Common myeloid progenitor, CD34-positive (primary cell): Measurements from ENCODE around the gene DACH1.

Experiments used
- CTCF ChIA-PET: fragments of 350-600 bp; sonication (Branson Sonifier 250); formaldehyde crosslinking; loops from one replicate; lab custom pipeline; 2021; ENCODE audit warnings: antibody characterized with exemption; lab: Charles Lee
- POLR2A ChIA-PET: fragments of 350-600 bp; sonication (Branson Sonifier 250); formaldehyde crosslinking; loops from one replicate; lab custom pipeline; 2021; ENCODE audit warnings: antibody characterized with exemption; lab: Charles Lee
- DNase-seq, 3 donors: peaks; one replicate each; pipeline versions ENCODE4 v3.0.0 to v3.0.0-alpha.2; 2013
- H3K27ac ChIP-seq, 2 experiments: 1 replicate in 1 of 2; 2 replicates in 1 of 2; pipeline ENCODE4 v1.7.0; 2013; ENCODE audit warnings: inconsistent platforms in 2 of 2, low read length in 2 of 2, mild to moderate bottlenecking in 2 of 2, low read depth in 1 of 2, moderate library complexity in 1 of 2; ENCODE audit not compliant: severe bottlenecking in 2 of 2, insufficient read depth in 1 of 2, poor library complexity in 1 of 2
- H3K27me3 ChIP-seq, 5 experiments: replicated peaks in 2 of 5; 1 replicate in 3 of 5; 2 replicates in 2 of 5; pipeline versions ENCODE4 v1.6.1 to v1.7.0; 2013; ENCODE audit warnings: low read length in 4 of 5, mild to moderate bottlenecking in 2 of 5, moderate library complexity in 2 of 5, inconsistent platforms in 1 of 5; ENCODE audit not compliant: insufficient read depth in 5 of 5, control insufficient read depth in 4 of 5
- H3K36me3 ChIP-seq, 4 experiments: 1 replicate in 2 of 4; 2 replicates in 2 of 4; pipeline versions ENCODE4 v1.6.1 to v1.7.0; 2013; ENCODE audit warnings: low read length in 3 of 4, control low read depth in 1 of 4, mild to moderate bottlenecking in 1 of 4; ENCODE audit not compliant: control insufficient read depth in 4 of 4, insufficient read depth in 4 of 4
- H3K4me1 ChIP-seq, 4 experiments: 1 replicate in 3 of 4; 2 replicates in 1 of 4; pipeline versions ENCODE4 v1.6.1 to v1.7.1; 2013; ENCODE audit warnings: low read length in 3 of 4, mild to moderate bottlenecking in 3 of 4, control low read depth in 1 of 4, inconsistent platforms in 1 of 4, moderate library complexity in 1 of 4; ENCODE audit not compliant: control insufficient read depth in 4 of 4, insufficient read depth in 4 of 4; ENCODE audit errors: control extremely low read depth in 1 of 4
- H3K4me3 ChIP-seq, 7 experiments: 1 replicate in 4 of 7; 2 replicates in 3 of 7; pipeline versions ENCODE4 v1.5.1 to v1.7.0; 2013; ENCODE audit warnings: mild to moderate bottlenecking in 7 of 7, low read length in 6 of 7, moderate library complexity in 6 of 7, inconsistent platforms in 2 of 7, low read depth in 2 of 7, control low read depth in 1 of 7; ENCODE audit not compliant: insufficient read depth in 4 of 7, control insufficient read depth in 1 of 7; ENCODE audit errors: extremely low read depth in 1 of 7
- H3K9me3 ChIP-seq, 5 experiments: 1 replicate in 4 of 5; 2 replicates in 1 of 5; pipeline versions ENCODE4 v1.6.1 to v1.7.1; 2013; ENCODE audit warnings: low read length in 4 of 5, mild to moderate bottlenecking in 2 of 5, inconsistent platforms in 1 of 5, low read depth in 1 of 5, moderate library complexity in 1 of 5; ENCODE audit not compliant: control insufficient read depth in 4 of 5, insufficient read depth in 2 of 5; ENCODE audit errors: control extremely low read depth in 1 of 5
- WGBS: methylation state at CpG from one replicate; pipeline ENCODE4 v1.1.5; 2013; ENCODE audit not compliant: insufficient coverage; 5-methylcytosine and 5-hydroxymethylcytosine counted together

Gene DACH1

DNA sequence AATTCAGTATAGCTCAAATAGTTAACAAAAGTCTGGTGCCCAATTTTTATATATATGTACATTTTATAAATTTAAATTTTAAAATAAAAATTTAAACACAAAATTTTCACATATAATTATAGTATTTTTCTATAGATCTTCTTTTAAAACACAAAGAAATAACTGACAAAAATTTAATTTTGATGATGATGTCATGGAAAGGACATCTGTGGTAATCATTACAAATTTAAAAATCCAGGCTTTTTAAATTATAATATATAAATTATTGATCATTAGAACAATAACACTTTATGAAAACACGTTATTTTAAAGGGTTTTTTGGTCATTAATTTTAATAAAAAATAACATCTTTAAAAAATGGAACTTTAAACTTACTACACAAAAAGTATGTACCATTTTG is 381.1 kb downstream of the DACH1 start:
- POLR2A ChIA-PET: no interaction called here
- Histone ChIP-seq H3K4me1 (no peaks in the 10 kb centered on the region), H3K36me3 (peaks cover 0 to 25% (median 13%) of the 10 kb centered on the region in 4 experiments), H3K4me3 (no peak overlapping the region), H3K9me3 (no peaks in the 10 kb centered on the region), H3K27ac (no peak overlapping the region), H3K27me3 (no peaks in the 10 kb centered on the region)
- CTCF ChIA-PET: no interaction called here
- no CpG with 5 or more reads among the region's 1 CpG for WGBS
- no peak for DNase-seq

DNA sequence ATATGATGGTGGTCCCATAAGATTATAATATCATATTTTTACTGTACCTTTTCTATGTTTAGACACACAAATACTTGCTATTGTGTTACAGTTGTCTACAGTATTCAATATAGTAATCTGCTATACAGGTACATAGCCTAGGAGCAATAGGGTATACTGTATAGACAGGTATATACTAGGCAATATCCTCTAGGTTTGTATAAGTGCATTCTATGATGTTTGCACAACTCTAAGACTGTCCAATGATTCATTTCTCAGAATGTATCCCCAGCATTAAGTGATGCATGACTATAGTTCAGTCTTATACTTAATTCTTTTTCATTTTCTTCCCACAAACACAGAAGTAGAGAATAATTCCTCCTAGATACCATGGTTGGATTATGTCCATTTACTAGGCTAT is 383.3 kb downstream of the DACH1 start:
- no peaks in the 10 kb centered on the region for H3K9me3 ChIP-seq
- H3K4me1 ChIP-seq: no peaks in the 10 kb centered on the region
- H3K36me3 ChIP-seq: peaks cover 0 to 32% (median 10%) of the 10 kb centered on the region in 4 experiments
- no peak for DNase-seq
- CTCF ChIA-PET: no interaction called here
- no peak overlapping the region for H3K4me3 ChIP-seq
- no peak overlapping the region for H3K27ac ChIP-seq
- no peaks in the 10 kb centered on the region for H3K27me3 ChIP-seq
- POLR2A ChIA-PET: no interaction called here

DNA sequence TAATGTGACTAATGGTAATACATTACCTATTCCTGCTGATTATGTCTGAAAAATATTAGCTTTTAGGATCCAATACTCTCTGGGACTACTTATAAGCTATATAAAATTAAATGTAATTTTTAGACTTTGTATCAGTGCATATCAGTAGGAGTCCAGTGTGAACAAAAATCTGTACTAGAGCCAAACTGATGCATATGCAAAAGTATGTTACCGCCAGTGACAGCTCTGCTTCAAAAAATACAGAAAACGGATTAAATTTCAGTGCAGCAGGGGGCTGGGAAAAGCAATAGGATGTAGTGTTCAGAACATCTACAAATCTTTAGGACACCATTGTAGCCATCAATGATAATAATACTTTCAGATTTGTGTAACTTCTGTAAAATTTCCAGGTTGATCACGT is 385.5 kb downstream of the DACH1 start:
- Histone ChIP-seq H3K4me3 (no peak overlapping the region), H3K27ac (no peak overlapping the region), H3K4me1 (no peaks in the 10 kb centered on the region), H3K9me3 (no peaks in the 10 kb centered on the region), H3K27me3 (no peaks in the 10 kb centered on the region), H3K36me3 (peaks cover 0 to 21% (median 9%) of the 10 kb centered on the region in 4 experiments)
- ChIA-PET CTCF (interaction anchor here (1.4 to 1.5 kb wide), 3 partner anchors 10 to 398 kb away, joined by 3 to 6 read pairs (median 4); no protein-coding TSS in a partner anchor), POLR2A (no interaction called here)
- DNase-seq: no peak
- WGBS: 83% methylated on average over 1 of the region's 3 CpGs

DNA sequence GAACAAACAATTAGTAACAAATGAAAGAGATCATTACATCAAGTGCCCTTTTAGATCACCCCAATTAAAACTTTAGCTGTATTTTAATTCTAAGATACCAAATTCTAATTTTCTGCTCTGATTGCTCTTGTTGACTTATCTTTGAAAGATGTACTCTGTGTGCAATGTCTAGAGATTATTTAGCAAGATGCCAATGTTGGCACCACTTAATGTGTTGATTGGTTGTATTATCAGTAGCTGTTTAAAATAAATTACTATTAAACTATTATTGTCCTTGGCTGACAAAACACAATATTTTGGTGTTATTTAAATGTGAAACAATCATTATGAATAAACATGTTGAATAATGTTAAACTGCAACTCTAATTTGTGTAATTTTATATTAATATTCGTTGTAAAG is 386.0 kb downstream of the DACH1 start:
- Histone ChIP-seq H3K36me3 (peaks cover 0 to 21% (median 9%) of the 10 kb centered on the region in 4 experiments), H3K9me3 (no peaks in the 10 kb centered on the region), H3K4me1 (no peaks in the 10 kb centered on the region), H3K4me3 (no peak overlapping the region), H3K27ac (no peak overlapping the region), H3K27me3 (no peaks in the 10 kb centered on the region)
- ChIA-PET CTCF (interaction anchor here (1.4 kb wide), 2 partner anchors 11 to 398 kb away, joined by 4 to 6 read pairs; no protein-coding TSS in a partner anchor), POLR2A (no interaction called here)
- WGBS: no CpG with 5 or more reads among the region's 1 CpG
- DNase-seq: no peak

DNA sequence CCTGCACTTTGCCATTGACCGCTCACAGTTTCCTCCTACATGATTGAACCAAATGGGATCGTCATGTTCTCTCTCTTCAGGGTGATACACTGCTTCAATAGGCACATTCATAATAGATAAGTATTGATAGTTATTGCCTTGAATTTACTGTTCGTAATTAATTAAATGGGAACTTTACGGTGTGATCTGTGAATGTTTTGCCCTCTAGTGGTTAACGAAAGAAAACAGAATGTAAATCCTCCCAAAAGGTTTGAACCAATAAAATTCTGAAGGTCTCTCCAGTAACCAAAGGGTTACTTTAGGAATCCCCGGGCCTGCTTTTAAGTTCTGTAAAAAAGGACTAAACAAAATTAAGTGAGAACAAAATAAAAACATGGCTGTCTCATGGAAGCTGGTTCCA is 389.3 kb downstream of the DACH1 start:
- Histone ChIP-seq H3K9me3 (no peaks in the 10 kb centered on the region), H3K27ac (no peak overlapping the region), H3K27me3 (no peaks in the 10 kb centered on the region), H3K36me3 (peaks cover 0 to 21% (median 7%) of the 10 kb centered on the region in 4 experiments), H3K4me1 (no peaks in the 10 kb centered on the region), H3K4me3 (no peak overlapping the region)
- POLR2A ChIA-PET: no interaction called here
- CTCF ChIA-PET: no interaction called here
- 100% methylated on average over 2 of the region's 6 CpGs for WGBS
- DNase-seq: no peak

DNA sequence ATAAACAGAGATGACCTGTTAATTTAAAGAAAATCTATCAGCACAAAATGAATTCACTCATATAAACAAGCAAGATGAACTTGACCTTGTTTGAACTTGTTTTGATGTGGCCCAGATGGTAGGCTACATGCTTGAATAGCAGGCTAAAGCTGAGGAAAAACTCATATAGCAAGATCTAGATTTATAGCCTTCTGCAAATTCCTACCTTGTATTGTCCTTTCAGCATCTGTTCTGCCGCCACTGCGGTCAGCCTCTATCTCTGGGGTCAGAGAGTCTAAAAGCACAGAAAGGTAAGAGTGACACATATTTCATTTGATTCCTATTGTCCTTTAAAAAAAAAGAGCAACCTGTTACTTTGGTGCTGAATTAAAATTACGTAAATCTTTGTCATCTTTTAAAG is 392.1 kb downstream of the DACH1 start:
- Histone ChIP-seq H3K9me3 (no peaks in the 10 kb centered on the region), H3K4me1 (no peaks in the 10 kb centered on the region), H3K27me3 (no peaks in the 10 kb centered on the region), H3K4me3 (no peak overlapping the region), H3K36me3 (peaks cover 0 to 27% (median 8%) of the 10 kb centered on the region in 4 experiments), H3K27ac (no peak overlapping the region)
- DNase-seq: no peak
- POLR2A ChIA-PET: no interaction called here
- CTCF ChIA-PET: no interaction called here
- 100% methylated on average over 1 of the region's 3 CpGs for WGBS

DNA sequence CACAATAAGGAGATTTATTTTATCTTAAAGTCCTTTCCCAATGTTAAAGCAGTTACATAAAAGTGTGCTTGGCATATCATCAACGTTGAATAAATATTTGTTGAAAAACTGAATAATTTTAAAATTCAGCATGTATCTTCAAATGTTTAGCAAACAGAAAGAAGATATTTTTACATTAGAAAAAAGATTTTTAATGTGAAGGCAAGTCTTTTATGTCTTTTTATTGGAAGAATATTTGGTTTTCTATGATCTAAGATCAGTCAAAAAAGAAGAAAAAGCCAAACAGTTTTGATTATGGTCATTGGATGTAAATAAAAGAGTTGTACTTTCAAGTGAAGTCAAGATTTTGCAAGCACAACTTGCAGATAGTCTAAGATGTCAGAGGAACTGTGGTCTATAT is 397.4 kb downstream of the DACH1 start:
- ChIA-PET CTCF (no interaction called here), POLR2A (no interaction called here)
- Histone ChIP-seq H3K4me1 (no peaks in the 10 kb centered on the region), H3K36me3 (peaks cover 0 to 15% (median 6%) of the 10 kb centered on the region in 4 experiments), H3K9me3 (no peaks in the 10 kb centered on the region), H3K27ac (no peak overlapping the region), H3K27me3 (no peaks in the 10 kb centered on the region), H3K4me3 (no peak overlapping the region)
- no CpG with 5 or more reads among the region's 1 CpG for WGBS
- no peak for DNase-seq
